HCT116 (cell line): ENCODE data around the gene SNUPN.

Experiments used
- CEBPB ChIP-seq: IDR thresholded peaks from 2 replicates; pipeline ENCODE4 v1.6.1; 2012; ENCODE audit warnings: low read depth
- EGR1 ChIP-seq: IDR thresholded peaks from 2 replicates; pipeline ENCODE4 v1.6.1; 2012; ENCODE audit warnings: low read depth
- EZH2 ChIP-seq: fragments of 200-600 bp; sonication (generic); IDR thresholded peaks from 2 replicates; pipeline ENCODE4 v1.6.1; 2017; ENCODE audit warnings: antibody characterized with exemption, mixed run types
- EZH2phosphoT487 ChIP-seq: fragments of 200-600 bp; IDR thresholded peaks from 2 replicates; pipeline ENCODE4 v1.6.1; 2018; ENCODE audit warnings: antibody characterized with exemption, borderline replicate concordance
- FOSL1 ChIP-seq: IDR thresholded peaks from 2 replicates; pipeline ENCODE4 v1.6.1; 2012; ENCODE audit warnings: low read depth
- JUND ChIP-seq: IDR thresholded peaks from 2 replicates; pipeline ENCODE4 v1.6.1; 2012
- POLR2A ChIP-seq: IDR thresholded peaks from 2 replicates; pipeline ENCODE4 v1.7.0; 2011; ENCODE audit warnings: borderline replicate concordance; ENCODE audit not compliant: insufficient read depth, insufficient read length; ENCODE audit errors: extremely low read depth
- POLR2AphosphoS5 ChIP-seq: IDR thresholded peaks from 2 replicates; pipeline ENCODE4 v1.6.1; 2011; ENCODE audit warnings: mild to moderate bottlenecking, low read depth, low read length, moderate library complexity
- RAD21 ChIP-seq: IDR thresholded peaks from 2 replicates; pipeline ENCODE4 v1.6.1; 2012; ENCODE audit warnings: low read depth, mild to moderate bottlenecking
- SIN3A ChIP-seq: IDR thresholded peaks from 2 replicates; pipeline ENCODE4 v1.6.1; 2012; ENCODE audit warnings: low read depth
- SP1 ChIP-seq: IDR thresholded peaks from 2 replicates; pipeline ENCODE4 v1.6.1; 2012; ENCODE audit warnings: low read depth
- YY1 ChIP-seq: IDR thresholded peaks from 2 replicates; pipeline ENCODE4 v1.6.1; 2011; ENCODE audit warnings: low read length, low read depth, moderate library complexity, mild to moderate bottlenecking; ENCODE audit not compliant: insufficient replicate concordance; ENCODE audit errors: extremely low read depth
- TF ChIP-seq, protein P1 (sequence below), 3 experiments: fragments of 200-600 bp in 1 of 3; sonication (generic) in 1 of 3; IDR thresholded peaks in 2 of 3; conservative IDR thresholded peaks in 1 of 3; 2 replicates each; pipeline ENCODE4 v1.5.1; 2012 to 2017; ENCODE audit warnings: low read depth in 2 of 3, low read length in 2 of 3, antibody characterized with exemption in 1 of 3, borderline replicate concordance in 1 of 3, control low read depth in 1 of 3, mild to moderate bottlenecking in 1 of 3, mixed read lengths in 1 of 3, mixed run types in 1 of 3, moderate library complexity in 1 of 3; ENCODE audit not compliant: insufficient read depth in 1 of 3
- TF ChIP-seq, protein P2 (sequence below): IDR thresholded peaks from 2 replicates; pipeline ENCODE4 v1.6.1; 2011; ENCODE audit warnings: mild to moderate bottlenecking, low read length, moderate library complexity; ENCODE audit not compliant: insufficient replicate concordance; ENCODE audit errors: extremely low read depth

GRCh38 chr15:75644376-75644775 lies 18.9 kb upstream of the SNUPN start:
- TF ChIP-seq, protein P1, sequence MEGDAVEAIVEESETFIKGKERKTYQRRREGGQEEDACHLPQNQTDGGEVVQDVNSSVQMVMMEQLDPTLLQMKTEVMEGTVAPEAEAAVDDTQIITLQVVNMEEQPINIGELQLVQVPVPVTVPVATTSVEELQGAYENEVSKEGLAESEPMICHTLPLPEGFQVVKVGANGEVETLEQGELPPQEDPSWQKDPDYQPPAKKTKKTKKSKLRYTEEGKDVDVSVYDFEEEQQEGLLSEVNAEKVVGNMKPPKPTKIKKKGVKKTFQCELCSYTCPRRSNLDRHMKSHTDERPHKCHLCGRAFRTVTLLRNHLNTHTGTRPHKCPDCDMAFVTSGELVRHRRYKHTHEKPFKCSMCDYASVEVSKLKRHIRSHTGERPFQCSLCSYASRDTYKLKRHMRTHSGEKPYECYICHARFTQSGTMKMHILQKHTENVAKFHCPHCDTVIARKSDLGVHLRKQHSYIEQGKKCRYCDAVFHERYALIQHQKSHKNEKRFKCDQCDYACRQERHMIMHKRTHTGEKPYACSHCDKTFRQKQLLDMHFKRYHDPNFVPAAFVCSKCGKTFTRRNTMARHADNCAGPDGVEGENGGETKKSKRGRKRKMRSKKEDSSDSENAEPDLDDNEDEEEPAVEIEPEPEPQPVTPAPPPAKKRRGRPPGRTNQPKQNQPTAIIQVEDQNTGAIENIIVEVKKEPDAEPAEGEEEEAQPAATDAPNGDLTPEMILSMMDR (IDR thresholded peaks at IDR 0.05 in 2 of 3, conservative IDR thresholded peaks at IDR 0.05 in 1 of 3; ENCODE audit: borderline replicate concordance in 1 of 3, insufficient read depth in 1 of 3, low read depth in 2 of 3, low read length in 2 of 3): no peak
- no peak for TF ChIP-seq POLR2A
- no peak for TF ChIP-seq CEBPB
- TF ChIP-seq SIN3A: no peak
- no peak for TF ChIP-seq YY1
- TF ChIP-seq RAD21: no peak
- TF ChIP-seq EZH2: no peak
- no peak for TF ChIP-seq SP1
- no peak for TF ChIP-seq FOSL1
- TF ChIP-seq JUND: no peak
- no peak for TF ChIP-seq EZH2phosphoT487
- TF ChIP-seq, protein P2, sequence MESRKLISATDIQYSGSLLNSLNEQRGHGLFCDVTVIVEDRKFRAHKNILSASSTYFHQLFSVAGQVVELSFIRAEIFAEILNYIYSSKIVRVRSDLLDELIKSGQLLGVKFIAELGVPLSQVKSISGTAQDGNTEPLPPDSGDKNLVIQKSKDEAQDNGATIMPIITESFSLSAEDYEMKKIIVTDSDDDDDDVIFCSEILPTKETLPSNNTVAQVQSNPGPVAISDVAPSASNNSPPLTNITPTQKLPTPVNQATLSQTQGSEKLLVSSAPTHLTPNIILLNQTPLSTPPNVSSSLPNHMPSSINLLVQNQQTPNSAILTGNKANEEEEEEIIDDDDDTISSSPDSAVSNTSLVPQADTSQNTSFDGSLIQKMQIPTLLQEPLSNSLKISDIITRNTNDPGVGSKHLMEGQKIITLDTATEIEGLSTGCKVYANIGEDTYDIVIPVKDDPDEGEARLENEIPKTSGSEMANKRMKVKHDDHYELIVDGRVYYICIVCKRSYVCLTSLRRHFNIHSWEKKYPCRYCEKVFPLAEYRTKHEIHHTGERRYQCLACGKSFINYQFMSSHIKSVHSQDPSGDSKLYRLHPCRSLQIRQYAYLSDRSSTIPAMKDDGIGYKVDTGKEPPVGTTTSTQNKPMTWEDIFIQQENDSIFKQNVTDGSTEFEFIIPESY: no peak
- TF ChIP-seq EGR1: no peak
- no peak for TF ChIP-seq POLR2AphosphoS5
